Right forelimb (tissue), 1 donor: ENCODE results near the gene TMEM63B.
"Not testable (repeated sequence)": the region's sequence is repeated elsewhere in the genome, so short reads cannot be mapped to it uniquely, and the experiment has no call there.

Experiments
- DNase-seq: peaks from one replicate; pipeline ENCODE4 v3.0.0-alpha.2; 2018

TMEM63B gene

GRCh38 chr6:44094403-44095242 is 32.7 kb upstream of the TMEM63B start:
- DNase-seq = no peak

- not testable (repeated sequence) for DNase-seq
Measured at GRCh38 chr6:44095243-44095623, 32.1 kb upstream of the TMEM63B start.

- peak; percentile 82 for DNase-seq
Measured at GRCh38 chr6:44096612-44097011, 30.7 kb upstream of the TMEM63B start.

- DNase-seq = no peak
Measured at GRCh38 chr6:44097782-44098317, 29.5 kb upstream of the TMEM63B start.

GRCh38 chr6:44099192-44099591 is 28.2 kb upstream of the TMEM63B start:
- no peak for DNase-seq

- DNase-seq = no peak
Measured at GRCh38 chr6:44100088-44100550, 27.2 kb upstream of the TMEM63B start.

- DNase-seq = no peak
Measured at GRCh38 chr6:44101832-44102231, 25.5 kb upstream of the TMEM63B start.

GRCh38 chr6:44102527-44102926 is 24.8 kb upstream of the TMEM63B start:
- DNase-seq = no peak

GRCh38 chr6:44104481-44105021 is 22.8 kb upstream of the TMEM63B start:
- no peak for DNase-seq

- no peak for DNase-seq
Measured at GRCh38 chr6:44105146-44105545, 22.2 kb upstream of the TMEM63B start.

- DNase-seq = no peak
Measured at GRCh38 chr6:44105993-44106740, 21.2 kb upstream of the TMEM63B start.

GRCh38 chr6:44107017-44107416 is 20.3 kb upstream of the TMEM63B start:
- DNase-seq = no peak

- no peak for DNase-seq
Measured at GRCh38 chr6:44108471-44108870, 18.9 kb upstream of the TMEM63B start.

- no peak for DNase-seq
Measured at GRCh38 chr6:44109212-44109611, 18.1 kb upstream of the TMEM63B start.

- DNase-seq = no peak
Measured at GRCh38 chr6:44110005-44110676, 17.2 kb upstream of the TMEM63B start.

- DNase-seq = no peak
Measured at GRCh38 chr6:44110966-44111365, 16.4 kb upstream of the TMEM63B start.

GRCh38 chr6:44111434-44112417 is 15.6 kb upstream of the TMEM63B start:
- no peak for DNase-seq

- DNase-seq = no peak
Measured at GRCh38 chr6:44113414-44113813, 13.9 kb upstream of the TMEM63B start.

GRCh38 chr6:44115866-44116265 is 11.5 kb upstream of the TMEM63B start:
- DNase-seq = peak; percentile 64

GRCh38 chr6:44116641-44117382 is 10.5 kb upstream of the TMEM63B start:
- DNase-seq = no peak
